ENCODE data around the gene UBQLN4.

Gene UBQLN4

DNA sequence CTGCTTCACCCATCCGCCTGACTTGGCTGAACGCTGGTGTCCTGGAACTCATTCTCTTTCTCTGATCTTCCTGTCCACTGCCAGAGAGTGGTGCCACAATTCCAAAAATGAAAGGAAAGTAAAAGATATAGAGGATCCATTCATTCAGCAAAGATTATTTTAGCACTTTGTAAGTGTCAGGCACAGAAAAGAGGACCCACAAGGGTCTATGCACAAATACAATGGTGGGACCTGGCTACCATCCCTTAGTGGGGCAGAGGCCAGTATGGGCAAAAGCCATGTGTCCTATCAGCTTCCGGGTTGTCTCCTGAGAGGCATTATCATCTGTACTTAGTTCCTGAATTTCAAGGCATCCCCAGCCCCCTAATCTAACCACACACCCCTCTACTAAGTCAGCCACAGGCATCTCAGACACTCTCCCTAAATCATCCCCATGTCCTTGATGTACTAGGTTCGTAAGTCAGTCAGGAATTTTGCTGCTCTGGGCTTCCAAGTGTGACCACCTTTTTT lies 51.9 kb downstream of the UBQLN4 start:
- no peak overlapping the region for H3K9ac ChIP-seq (ENCODE audit: low read length)
- peaks cover 17% of the 10 kb centered on the region for H3F3A ChIP-seq (ENCODE audit: insufficient read depth, low read length)
- no peaks in the 10 kb centered on the region for H3K36me3 ChIP-seq (replicated peaks; ENCODE audit: insufficient read depth, low read length)
- TF ChIP-seq EZH2 (optimal IDR thresholded peaks at IDR 0.05; ENCODE audit: low read depth, low read length) (no peak), EZH2phosphoT487 (IDR thresholded peaks at IDR 0.05; ENCODE audit: low read length) (no peak)
- TF ChIP-seq, protein P1, sequence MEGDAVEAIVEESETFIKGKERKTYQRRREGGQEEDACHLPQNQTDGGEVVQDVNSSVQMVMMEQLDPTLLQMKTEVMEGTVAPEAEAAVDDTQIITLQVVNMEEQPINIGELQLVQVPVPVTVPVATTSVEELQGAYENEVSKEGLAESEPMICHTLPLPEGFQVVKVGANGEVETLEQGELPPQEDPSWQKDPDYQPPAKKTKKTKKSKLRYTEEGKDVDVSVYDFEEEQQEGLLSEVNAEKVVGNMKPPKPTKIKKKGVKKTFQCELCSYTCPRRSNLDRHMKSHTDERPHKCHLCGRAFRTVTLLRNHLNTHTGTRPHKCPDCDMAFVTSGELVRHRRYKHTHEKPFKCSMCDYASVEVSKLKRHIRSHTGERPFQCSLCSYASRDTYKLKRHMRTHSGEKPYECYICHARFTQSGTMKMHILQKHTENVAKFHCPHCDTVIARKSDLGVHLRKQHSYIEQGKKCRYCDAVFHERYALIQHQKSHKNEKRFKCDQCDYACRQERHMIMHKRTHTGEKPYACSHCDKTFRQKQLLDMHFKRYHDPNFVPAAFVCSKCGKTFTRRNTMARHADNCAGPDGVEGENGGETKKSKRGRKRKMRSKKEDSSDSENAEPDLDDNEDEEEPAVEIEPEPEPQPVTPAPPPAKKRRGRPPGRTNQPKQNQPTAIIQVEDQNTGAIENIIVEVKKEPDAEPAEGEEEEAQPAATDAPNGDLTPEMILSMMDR (IDR thresholded peaks at IDR 0.05; ENCODE audit: low read length): no peak
- no peaks in the 10 kb centered on the region for H3K9me2 ChIP-seq (replicated peaks; ENCODE audit: insufficient read depth, low read length)
- no peaks in the 10 kb centered on the region for H3K79me2 ChIP-seq (ENCODE audit: low read length)
- no peak overlapping the region for H3K4me3 ChIP-seq (ENCODE audit: low read length)
- no peak for DNase-seq
- H3K4me2 ChIP-seq (ENCODE audit: low read depth, low read length): no peak overlapping the region
- no peak overlapping the region for H3K27ac ChIP-seq (ENCODE audit: low read length)
- H3K4me1 ChIP-seq (ENCODE audit: low read length): peaks cover 20% of the 10 kb centered on the region
- no peak overlapping the region for H2AFZ ChIP-seq (ENCODE audit: low read length)
- H3K27me3 ChIP-seq (replicated peaks; ENCODE audit: insufficient read depth, low read length): no peaks in the 10 kb centered on the region
- no peaks in the 10 kb centered on the region for H4K20me1 ChIP-seq (ENCODE audit: insufficient read depth, low read length)
- H3K9me3 ChIP-seq (replicated peaks; ENCODE audit: insufficient read depth, low read length): no peaks in the 10 kb centered on the region

DNA sequence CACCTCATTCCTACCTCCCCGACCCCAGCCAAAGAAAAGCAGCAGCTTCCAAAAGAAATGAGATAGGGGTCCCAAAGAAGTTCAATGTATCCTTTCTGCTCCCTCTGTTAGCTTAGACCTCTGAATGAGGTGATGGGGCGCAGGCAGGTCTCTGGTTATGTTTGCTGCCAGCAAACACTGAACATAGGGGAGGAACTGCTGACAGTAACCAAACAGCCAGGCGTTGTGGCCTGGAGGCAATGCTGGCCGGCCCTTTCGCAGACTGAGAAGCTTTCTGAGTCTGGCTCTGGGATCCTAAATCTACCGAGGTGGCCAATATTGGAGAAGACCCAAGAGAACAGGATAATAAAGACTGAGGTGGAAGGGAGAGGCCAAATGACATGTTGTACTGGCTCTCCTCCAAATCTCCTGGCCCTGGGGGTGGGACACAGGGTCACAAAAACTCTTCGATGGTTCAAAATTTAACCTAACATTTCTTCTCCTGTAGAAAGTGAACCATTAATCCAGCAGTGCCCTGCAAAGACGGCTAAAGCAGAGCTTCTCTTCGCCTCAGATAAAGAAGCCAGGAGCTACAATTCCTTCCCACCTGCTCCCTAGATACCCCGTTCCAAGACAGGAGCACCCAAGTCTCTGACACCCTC lies 52.5 kb downstream of the UBQLN4 start:
- H3K9ac ChIP-seq (ENCODE audit: low read length): no peak overlapping the region
- H3K9me2 ChIP-seq (replicated peaks; ENCODE audit: insufficient read depth, low read length): no peaks in the 10 kb centered on the region
- DNase-seq: no peak
- H3K36me3 ChIP-seq (replicated peaks; ENCODE audit: insufficient read depth, low read length): no peaks in the 10 kb centered on the region
- no peaks in the 10 kb centered on the region for H3K9me3 ChIP-seq (replicated peaks; ENCODE audit: insufficient read depth, low read length)
- H3K4me1 ChIP-seq (ENCODE audit: low read length): peaks cover 20% of the 10 kb centered on the region
- no peaks in the 10 kb centered on the region for H4K20me1 ChIP-seq (ENCODE audit: insufficient read depth, low read length)
- H3K4me2 ChIP-seq (ENCODE audit: low read depth, low read length): no peak overlapping the region
- no peaks in the 10 kb centered on the region for H3K79me2 ChIP-seq (ENCODE audit: low read length)
- H3K27ac ChIP-seq (ENCODE audit: low read length): no peak overlapping the region
- H3K4me3 ChIP-seq (ENCODE audit: low read length): no peak overlapping the region
- no peaks in the 10 kb centered on the region for H3K27me3 ChIP-seq (replicated peaks; ENCODE audit: insufficient read depth, low read length)
- TF ChIP-seq EZH2 (optimal IDR thresholded peaks at IDR 0.05; ENCODE audit: low read depth, low read length) (no peak), EZH2phosphoT487 (IDR thresholded peaks at IDR 0.05; ENCODE audit: low read length) (no peak)
- TF ChIP-seq, protein P1 (IDR thresholded peaks at IDR 0.05; ENCODE audit: low read length): no peak
- H3F3A ChIP-seq (ENCODE audit: insufficient read depth, low read length): peaks cover 16% of the 10 kb centered on the region
- H2AFZ ChIP-seq (ENCODE audit: low read length): no peak overlapping the region

DNA sequence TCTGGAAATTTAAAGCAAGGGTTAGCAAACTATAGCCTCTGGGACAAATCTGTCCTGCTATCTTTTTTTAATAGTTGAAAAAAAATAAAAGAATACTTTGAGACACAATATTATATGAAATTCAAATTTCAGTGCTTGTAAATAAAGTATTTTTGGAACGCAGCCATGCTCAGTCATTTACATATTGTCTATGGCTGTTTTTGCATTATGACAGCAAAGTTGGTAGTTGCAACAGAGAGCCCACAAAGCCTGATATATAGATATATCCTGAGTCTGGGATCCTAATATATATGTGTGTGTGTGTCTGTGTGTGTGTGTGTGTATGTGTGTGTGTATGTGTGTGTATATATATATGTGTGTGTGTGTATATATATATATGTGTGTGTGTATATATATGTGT lies 53.6 kb downstream of the UBQLN4 start:
- no peak overlapping the region for H2AFZ ChIP-seq (ENCODE audit: low read length)
- H3K27me3 ChIP-seq (replicated peaks; ENCODE audit: insufficient read depth, low read length): no peaks in the 10 kb centered on the region
- DNase-seq: no peak
- H3K9me3 ChIP-seq (replicated peaks; ENCODE audit: insufficient read depth, low read length): no peaks in the 10 kb centered on the region
- no peaks in the 10 kb centered on the region for H4K20me1 ChIP-seq (ENCODE audit: insufficient read depth, low read length)
- H3K79me2 ChIP-seq (ENCODE audit: low read length): no peaks in the 10 kb centered on the region
- H3K36me3 ChIP-seq (replicated peaks; ENCODE audit: insufficient read depth, low read length): no peaks in the 10 kb centered on the region
- no peak overlapping the region for H3K4me3 ChIP-seq (ENCODE audit: low read length)
- H3K27ac ChIP-seq (ENCODE audit: low read length): no peak overlapping the region
- no peak overlapping the region for H3K4me2 ChIP-seq (ENCODE audit: low read depth, low read length)
- H3K9ac ChIP-seq (ENCODE audit: low read length): no peak overlapping the region
- TF ChIP-seq EZH2phosphoT487 (IDR thresholded peaks at IDR 0.05; ENCODE audit: low read length): no peak
- TF ChIP-seq, protein P1 (IDR thresholded peaks at IDR 0.05; ENCODE audit: low read length): no peak
- peaks cover 9% of the 10 kb centered on the region for H3F3A ChIP-seq (ENCODE audit: insufficient read depth, low read length)
- peaks cover 16% of the 10 kb centered on the region for H3K4me1 ChIP-seq (ENCODE audit: low read length)
- no peaks in the 10 kb centered on the region for H3K9me2 ChIP-seq (replicated peaks; ENCODE audit: insufficient read depth, low read length)

Data from MM.1S (cell line).